BJ (cell line): ENCODE data around the gene CCDC179. TPM values are rescaled to one million over a fixed set of nuclear protein-coding genes. Genes with fewer than 3 reads are reported as not detected.

Source experiments
- CTCF ChIA-PET: fragments of 350-600 bp; formaldehyde crosslinking; extraction: SDS; loops from one replicate; lab custom pipeline; 2021; ENCODE audit warnings: antibody characterized with exemption, inconsistent platforms; lab: Yijun Ruan, JAX
- POLR2A ChIA-PET: fragments of 300-600 bp; sonication (Branson Sonifier 250); formaldehyde crosslinking; extraction: SDS; loops from one replicate; lab custom pipeline; 2021; ENCODE audit warnings: antibody characterized with exemption; lab: Charles Lee
- DNase-seq: peaks from one replicate; pipeline ENCODE4 v3.0.0-alpha.2; 2011; ENCODE audit warnings: low read depth
- H3K27me3 ChIP-seq: 2 replicates; pipeline ENCODE4 v1.6.0; 2011; ENCODE audit warnings: low read length; ENCODE audit not compliant: control insufficient read depth, insufficient read depth
- H3K36me3 ChIP-seq: 2 replicates; pipeline ENCODE4 v1.5.1; 2011; ENCODE audit warnings: low read length; ENCODE audit not compliant: control insufficient read depth, insufficient read depth
- H3K4me3 ChIP-seq: 2 replicates; pipeline ENCODE4 v1.5.1; 2011; ENCODE audit warnings: low read depth, mild to moderate bottlenecking, control low read depth, low read length
- polyA plus RNA-seq: library from polyadenylated mRNA; depleted of rRNA; stranded (reverse); fragments of >200 nt; gene quantifications from 2 replicates; pipeline ENCODE4 v1.2.3, GENCODE V29; 2011
- TF ChIP-seq, protein P1 (sequence below): IDR thresholded peaks from 2 replicates; pipeline ENCODE4 v1.5.1; 2011; ENCODE audit warnings: low read depth, mild to moderate bottlenecking, control low read depth, inconsistent platforms, low read length, moderate library complexity; ENCODE audit not compliant: insufficient read depth

Gene CCDC179
- polyA plus RNA-seq, 1 experiment = not detected

DNA sequence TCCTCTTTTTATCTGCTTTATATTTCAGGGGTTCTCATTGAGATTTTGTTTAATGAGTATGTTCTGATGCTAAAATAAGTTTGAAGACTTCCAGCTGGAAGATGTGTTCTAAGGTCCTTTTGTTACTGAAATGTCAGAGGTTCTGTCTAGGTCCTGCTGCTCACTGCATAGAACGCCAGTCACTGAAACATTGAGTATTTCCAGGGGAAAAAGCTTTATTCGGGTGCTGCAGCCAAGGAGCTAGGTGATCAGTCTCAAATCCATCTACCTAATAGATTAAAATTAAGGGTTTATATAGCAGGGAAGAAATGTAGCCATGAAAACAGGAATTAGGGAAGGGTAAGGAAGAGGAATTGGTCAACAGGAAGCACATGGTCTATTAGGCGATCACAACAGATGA is 50.4 kb downstream of the CCDC179 start:
- Histone ChIP-seq H3K4me3 (no peak overlapping the region), H3K27me3 (no peaks in the 10 kb centered on the region), H3K36me3 (no peaks in the 10 kb centered on the region)
- no peak for DNase-seq
- POLR2A ChIA-PET = no interaction called here
- TF ChIP-seq, protein P1, sequence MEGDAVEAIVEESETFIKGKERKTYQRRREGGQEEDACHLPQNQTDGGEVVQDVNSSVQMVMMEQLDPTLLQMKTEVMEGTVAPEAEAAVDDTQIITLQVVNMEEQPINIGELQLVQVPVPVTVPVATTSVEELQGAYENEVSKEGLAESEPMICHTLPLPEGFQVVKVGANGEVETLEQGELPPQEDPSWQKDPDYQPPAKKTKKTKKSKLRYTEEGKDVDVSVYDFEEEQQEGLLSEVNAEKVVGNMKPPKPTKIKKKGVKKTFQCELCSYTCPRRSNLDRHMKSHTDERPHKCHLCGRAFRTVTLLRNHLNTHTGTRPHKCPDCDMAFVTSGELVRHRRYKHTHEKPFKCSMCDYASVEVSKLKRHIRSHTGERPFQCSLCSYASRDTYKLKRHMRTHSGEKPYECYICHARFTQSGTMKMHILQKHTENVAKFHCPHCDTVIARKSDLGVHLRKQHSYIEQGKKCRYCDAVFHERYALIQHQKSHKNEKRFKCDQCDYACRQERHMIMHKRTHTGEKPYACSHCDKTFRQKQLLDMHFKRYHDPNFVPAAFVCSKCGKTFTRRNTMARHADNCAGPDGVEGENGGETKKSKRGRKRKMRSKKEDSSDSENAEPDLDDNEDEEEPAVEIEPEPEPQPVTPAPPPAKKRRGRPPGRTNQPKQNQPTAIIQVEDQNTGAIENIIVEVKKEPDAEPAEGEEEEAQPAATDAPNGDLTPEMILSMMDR = no peak
- CTCF ChIA-PET = interaction anchor here (0.9 to 1.2 kb wide), 2 partner anchors 15 to 22 kb away, joined by 3 to 6 read pairs; no protein-coding TSS in a partner anchor

DNA sequence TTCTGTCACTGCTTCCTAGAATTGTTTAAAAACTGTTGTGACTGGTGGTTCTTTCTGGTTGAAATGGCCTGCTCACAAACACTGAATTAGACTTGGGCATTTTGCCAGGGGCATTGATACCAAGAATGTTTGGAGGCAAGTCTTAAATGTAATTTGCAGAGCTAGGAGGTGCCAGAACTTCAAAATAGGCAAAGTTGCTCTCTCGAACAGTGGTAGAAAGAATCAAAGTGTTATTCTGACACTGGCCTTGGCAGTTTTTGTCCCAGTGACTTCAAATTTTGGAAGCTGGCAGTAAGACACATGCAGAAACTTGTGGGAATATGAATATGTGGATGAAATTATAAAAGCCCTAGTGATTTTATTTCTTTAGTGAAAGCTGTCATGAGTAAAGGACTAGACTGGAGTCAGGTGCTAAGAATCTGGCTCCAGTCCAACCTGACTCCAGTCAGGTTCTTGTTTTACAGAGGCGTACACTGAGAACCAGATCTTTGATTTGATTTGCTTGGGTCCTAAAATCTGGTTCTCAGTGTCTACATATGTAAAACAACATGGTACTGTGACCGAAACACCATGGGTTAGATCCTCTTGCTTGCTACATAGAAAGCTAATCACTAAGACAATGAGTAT is 51.6 kb downstream of the CCDC179 start:
- ChIA-PET CTCF (interaction anchor here (1.2 kb wide), 1 partner anchor 21 kb away, joined by 6 read pairs; no protein-coding TSS in a partner anchor), POLR2A (no interaction called here)
- no peak for DNase-seq

DNA sequence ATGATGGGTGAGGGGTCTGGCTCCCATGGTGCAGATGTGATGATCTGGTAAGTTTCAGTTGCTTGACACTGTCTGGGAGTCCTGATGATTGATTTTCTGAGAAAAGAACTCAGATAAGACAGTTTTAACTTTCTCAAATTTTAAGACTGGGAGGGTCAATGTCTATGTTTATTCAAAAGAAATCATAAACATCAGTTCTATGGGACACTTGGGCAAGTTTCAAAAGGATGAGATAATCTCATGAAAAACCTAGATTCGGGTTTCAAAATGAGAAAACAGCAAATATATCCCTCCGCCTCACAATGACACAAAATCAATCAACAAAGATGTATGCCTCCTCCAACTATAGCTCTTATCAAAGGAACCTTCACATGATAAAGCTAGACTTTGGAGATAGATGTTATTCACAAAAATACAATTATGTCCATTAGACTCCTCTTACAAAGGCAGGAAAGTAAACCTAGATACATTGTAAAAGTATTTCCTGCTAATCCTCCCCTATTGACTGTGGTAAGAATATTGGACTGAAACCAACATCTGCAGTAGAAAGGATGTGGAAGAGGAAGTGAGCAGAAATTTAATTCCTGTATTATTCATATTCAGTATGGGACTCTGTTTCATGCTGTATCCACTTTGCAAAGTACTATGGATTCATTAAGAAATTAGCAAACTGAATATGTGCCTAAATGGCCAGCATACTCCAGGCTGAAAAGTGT is 52.3 kb downstream of the CCDC179 start:
- Histone ChIP-seq H3K36me3 (no peaks in the 10 kb centered on the region), H3K27me3 (no peaks in the 10 kb centered on the region), H3K4me3 (no peak overlapping the region)
- ChIA-PET POLR2A (no interaction called here), CTCF (no interaction called here)
- TF ChIP-seq, protein P1 = no peak
- no peak for DNase-seq

More for the DNA sequence above, 51.6 kb downstream of the CCDC179 start:
- H3K4me3 ChIP-seq = no peak overlapping the region
- H3K36me3 ChIP-seq = no peaks in the 10 kb centered on the region
- H3K27me3 ChIP-seq = no peaks in the 10 kb centered on the region
- TF ChIP-seq, protein P1 = no peak

DNA sequence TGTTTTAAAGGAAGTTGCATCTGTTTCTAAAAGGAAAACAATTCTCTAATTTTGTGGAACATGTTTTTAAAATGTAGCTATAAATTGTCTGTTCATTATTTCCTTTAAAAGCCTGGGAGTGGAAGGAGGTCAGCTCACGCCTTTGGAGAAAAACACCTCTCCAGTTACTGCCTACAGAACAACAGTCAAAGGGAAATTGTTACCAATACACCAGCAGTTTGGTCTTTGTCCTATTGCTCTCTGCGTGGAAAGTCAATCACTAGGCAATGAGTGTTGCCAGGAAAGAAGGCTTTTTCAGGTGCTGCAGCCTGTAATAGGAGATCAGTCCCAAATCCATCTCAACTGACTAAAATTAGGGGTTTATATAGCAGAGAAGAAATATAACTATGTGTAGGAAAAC is 52.9 kb downstream of the CCDC179 start:
- no peaks in the 10 kb centered on the region for H3K27me3 ChIP-seq
- DNase-seq = no peak
- POLR2A ChIA-PET = no interaction called here
- no peak overlapping the region for H3K4me3 ChIP-seq
- TF ChIP-seq, protein P1 = no peak
- CTCF ChIA-PET = no interaction called here
- H3K36me3 ChIP-seq = no peaks in the 10 kb centered on the region

DNA sequence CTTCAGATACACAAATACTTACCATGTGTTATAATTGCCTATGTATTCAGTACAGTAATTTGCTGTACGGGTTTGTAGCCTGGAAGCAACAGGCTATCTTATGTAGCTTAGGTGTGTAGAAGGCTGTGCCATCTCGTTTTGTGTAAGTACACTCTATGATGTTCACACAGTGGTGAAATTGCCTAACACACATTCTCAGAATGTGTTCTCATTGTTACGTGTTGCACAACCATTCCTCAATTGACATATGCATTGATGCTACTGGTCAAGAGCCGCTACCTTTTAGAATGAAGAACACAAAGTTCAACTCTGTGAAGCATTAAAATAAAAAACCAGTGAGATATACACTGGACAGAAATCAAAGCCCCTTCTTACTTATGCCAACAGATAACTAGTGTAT is 57.4 kb downstream of the CCDC179 start:
- no peaks in the 10 kb centered on the region for H3K27me3 ChIP-seq
- H3K36me3 ChIP-seq = no peaks in the 10 kb centered on the region
- no peak for DNase-seq
- TF ChIP-seq, protein P1 = no peak
- no peak overlapping the region for H3K4me3 ChIP-seq
- CTCF ChIA-PET = no interaction called here
- POLR2A ChIA-PET = no interaction called here
